Measurements from ENCODE around the gene SULT4A1. TPM values are rescaled to one million over a fixed set of nuclear protein-coding genes. Genes with fewer than 3 reads are reported as not detected.

SULT4A1 gene
- total and polyA plus RNA-seq, 2 experiments from 2014 or later = 4.7 to 5.2 TPM

GRCh38 chr22:43841742-43842141 is 20.6 kb downstream of the SULT4A1 start:
- ATAC-seq (no peak), DNase-seq (ENCODE audit: low spot score) (no peak)
- Histone ChIP-seq H2AFZ (no peak overlapping the region), H3K4me1 (ENCODE audit: insufficient read depth) (no peaks in the 10 kb centered on the region), H3K79me2 (replicated peaks; ENCODE audit: insufficient read depth) (peaks cover 41% of the 10 kb centered on the region), H3K4me3 (no peak overlapping the region), H3K36me3 (ENCODE audit: insufficient read depth) (no peaks in the 10 kb centered on the region), H3K27ac (ENCODE audit: low read depth) (no peak overlapping the region), H4K20me1 (replicated peaks; ENCODE audit: insufficient read depth) (peaks cover 3% of the 10 kb centered on the region), H3F3A (replicated peaks; ENCODE audit: low read depth) (no peaks in the 10 kb centered on the region), H3K4me2 (no peak overlapping the region), H3K27me3 (ENCODE audit: insufficient read depth) (no peaks in the 10 kb centered on the region), H3K9me2 (ENCODE audit: insufficient read depth) (no peaks in the 10 kb centered on the region)
- H3K36me3 Mint-ChIP-seq (ENCODE audit: low read depth) = peaks cover 12% of the 10 kb centered on the region; the same call in 2 of the 3 replicates
- H3K27ac Mint-ChIP-seq = no peak overlapping the region
- H3K27me3 Mint-ChIP-seq (ENCODE audit: insufficient read depth, low read depth, poor library complexity) = peaks cover 14% of the 10 kb centered on the region
- H3K9me3 Mint-ChIP-seq = no peaks in the 10 kb centered on the region; the same call in 2 of the 3 replicates
- H3K4me1 Mint-ChIP-seq = peaks cover 20% of the 10 kb centered on the region
- TF ChIP-seq, protein P1, sequence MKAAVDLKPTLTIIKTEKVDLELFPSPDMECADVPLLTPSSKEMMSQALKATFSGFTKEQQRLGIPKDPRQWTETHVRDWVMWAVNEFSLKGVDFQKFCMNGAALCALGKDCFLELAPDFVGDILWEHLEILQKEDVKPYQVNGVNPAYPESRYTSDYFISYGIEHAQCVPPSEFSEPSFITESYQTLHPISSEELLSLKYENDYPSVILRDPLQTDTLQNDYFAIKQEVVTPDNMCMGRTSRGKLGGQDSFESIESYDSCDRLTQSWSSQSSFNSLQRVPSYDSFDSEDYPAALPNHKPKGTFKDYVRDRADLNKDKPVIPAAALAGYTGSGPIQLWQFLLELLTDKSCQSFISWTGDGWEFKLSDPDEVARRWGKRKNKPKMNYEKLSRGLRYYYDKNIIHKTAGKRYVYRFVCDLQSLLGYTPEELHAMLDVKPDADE (IDR thresholded peaks at IDR 0.05) = no peak
- TF ChIP-seq NANOG (IDR thresholded peaks at IDR 0.05; ENCODE audit: borderline replicate concordance) (no peak), CREB1 (CRISPR knock-in tag; IDR thresholded peaks at IDR 0.05; ENCODE audit: low read depth) (no peak), CTCF (conservative IDR thresholded peaks at IDR 0.05; ENCODE audit: low read depth in 2 of 2) (no peak), EZH2phosphoT487 (IDR thresholded peaks at IDR 0.05; ENCODE audit: unreplicated experiment) (no peak), JUNB (IDR thresholded peaks at IDR 0.05; ENCODE audit: unreplicated experiment) (no peak), ZNF331 (CRISPR knock-in tag; IDR thresholded peaks at IDR 0.05; ENCODE audit: low read depth) (no peak), ZNF114 (CRISPR knock-in tag; IDR thresholded peaks at IDR 0.05) (no peak), ZNF462 (CRISPR knock-in tag; IDR thresholded peaks at IDR 0.05) (no peak), POLR2AphosphoS5 (IDR thresholded peaks at IDR 0.05; ENCODE audit: low read depth) (no peak), EZH2 (IDR thresholded peaks at IDR 0.05; ENCODE audit: low read depth, unreplicated experiment) (no peak), REST (IDR thresholded peaks at IDR 0.05; ENCODE audit: unreplicated experiment) (no peak), STAT1 (IDR thresholded peaks at IDR 0.05; ENCODE audit: unreplicated experiment) (no peak)
- H3K4me3 Mint-ChIP-seq = no peak overlapping the region

All from GM23338 (cell line).